Thyroid gland (tissue), 4 donors: ENCODE measurements around the gene PAK6. TPM values are rescaled to one million over a fixed set of nuclear protein-coding genes. Genes with fewer than 3 reads are reported as not detected.

Experiments used
- DNase-seq, 2 donors: peaks; one replicate each; pipeline ENCODE4 v3.0.0-alpha.2; 2019
- H3K27ac ChIP-seq, 3 donors: fragments of 200-600 bp; sonication (generic); 1 replicate in 2 of 3; 2 replicates in 1 of 3; pipeline ENCODE4 v1.5.1; 2016 to 2019; ENCODE audit warnings: mild to moderate bottlenecking in 1 of 3, moderate library complexity in 1 of 3
- H3K27me3 ChIP-seq: fragments of 200-600 bp; sonication (generic); one replicate; pipeline ENCODE4 v1.5.1; 2019
- H3K36me3 ChIP-seq, 2 donors: fragments of 200-600 bp; sonication (generic); one replicate each; pipeline ENCODE4 v1.5.1; 2016 to 2019
- H3K4me1 ChIP-seq, 2 donors: fragments of 200-600 bp; sonication (generic); one replicate each; pipeline ENCODE4 v1.5.1; 2017 to 2019
- H3K4me3 ChIP-seq, 3 donors: fragments of 200-600 bp; sonication (generic); replicated peaks in 1 of 3; 1 replicate in 2 of 3; 2 replicates in 1 of 3; pipeline ENCODE4 v1.5.1; 2016; ENCODE audit warnings: mild to moderate bottlenecking in 1 of 3
- H3K9me3 ChIP-seq: fragments of 200-600 bp; sonication (generic); one replicate; pipeline ENCODE4 v1.5.1; 2017
- CTCF ChIP-seq, 6 experiments: fragments of 200-600 bp in 3 of 6; fragments of 450-650 bp in 3 of 6; sonication (generic) in 3 of 6; IDR thresholded peaks; one replicate each; pipeline ENCODE4 v1.5.1; 2016 to 2019; ENCODE audit warnings: antibody characterized with exemption in 6 of 6, mild to moderate bottlenecking in 2 of 6, inconsistent platforms in 1 of 6, moderate library complexity in 1 of 6
- POLR2A ChIP-seq, 2 donors: fragments of 450-650 bp; IDR thresholded peaks; one replicate each; pipeline ENCODE4 v1.6.1; 2017; ENCODE audit warnings: antibody characterized with exemption in 2 of 2, mild to moderate bottlenecking in 2 of 2, moderate library complexity in 1 of 2
- WGBS, 2 donors: methylation state at CpG; one replicate each; pipeline ENCODE4 v1.1.5; 2017; 5-methylcytosine and 5-hydroxymethylcytosine counted together
- intact Hi-C: fragments of 100-400 bp; cut with DNase I; formaldehyde crosslinking; loops from one replicate; pipeline ENCODE4 v1.15.1; 2023
- total RNA-seq, 4 donors: library from RNA; depleted of rRNA; stranded (reverse); fragments of >200 nt; gene quantifications; one replicate each; pipeline ENCODE4 v1.2.3, GENCODE V29; 2016

PAK6 gene
- total RNA-seq, 4 donors from 2014 or later = 33.9 to 63.4 (median 43.9) TPM

DNA sequence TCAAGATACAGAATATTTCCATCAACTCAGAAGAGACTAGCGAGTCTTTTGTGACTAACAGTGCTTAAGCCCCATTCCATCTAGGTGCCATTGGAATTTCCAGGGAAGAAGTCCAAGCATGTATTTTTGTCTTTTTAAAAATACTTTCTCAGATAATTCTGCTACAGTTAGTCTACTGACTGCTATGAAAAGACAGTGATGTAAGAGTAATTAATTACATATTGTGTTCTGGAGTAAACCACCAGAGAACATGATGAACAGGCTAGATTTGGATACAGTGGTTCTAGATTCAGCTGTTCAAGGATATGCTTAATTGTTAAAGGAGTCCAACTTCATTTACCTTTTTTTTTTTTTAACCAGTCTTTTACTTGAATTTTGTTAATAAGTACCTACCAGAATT lies 34.8 kb upstream of the PAK6 start:
- Histone ChIP-seq H3K27me3 (no peaks in the 10 kb centered on the region), H3K36me3 (no peaks in the 10 kb centered on the region), H3K9me3 (no peaks in the 10 kb centered on the region), H3K4me1 (no peaks in the 10 kb centered on the region), H3K27ac (no peak overlapping the region), H3K4me3 (no peak overlapping the region)
- intact Hi-C loops = no loop called here
- DNase-seq = no peak
- TF ChIP-seq CTCF (IDR thresholded peaks at IDR 0.05) (no peak), POLR2A (IDR thresholded peaks at IDR 0.05) (no peak)
- WGBS, 2 donors = 95 to 98% methylated on average over 1 of the region's 1 CpG

DNA sequence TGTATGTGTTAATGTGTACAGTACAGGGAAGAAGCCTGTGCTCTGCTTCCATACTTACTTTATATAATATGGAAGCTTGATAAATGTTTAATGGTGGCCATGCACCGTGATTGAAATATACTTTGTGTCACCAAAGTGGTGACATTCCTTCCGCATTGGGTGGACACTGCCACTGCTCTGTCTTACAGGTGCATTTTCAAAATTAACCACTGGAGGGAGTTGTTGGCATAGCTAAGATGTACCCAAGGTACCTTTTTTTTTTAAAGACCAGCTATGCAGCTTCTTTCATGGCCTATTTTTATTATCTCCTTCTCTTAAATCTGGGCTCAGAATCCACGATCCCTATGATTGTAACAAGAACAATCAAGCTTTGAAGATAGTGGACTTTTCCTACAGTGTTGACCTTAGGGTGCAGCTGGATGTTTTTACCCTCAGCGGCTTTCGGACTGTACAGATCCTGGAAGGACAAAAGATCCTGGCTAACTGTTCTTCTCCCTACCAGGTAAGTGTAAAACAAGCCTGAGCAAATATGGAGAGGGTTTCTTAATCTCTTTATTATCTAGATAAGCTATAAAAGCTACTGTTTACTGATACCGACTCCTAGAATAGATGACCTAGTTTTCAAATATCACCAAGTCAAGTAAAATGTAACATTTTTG lies 21.6 kb upstream of the PAK6 start:
- Histone ChIP-seq H3K4me1 (no peaks in the 10 kb centered on the region), H3K27me3 (no peaks in the 10 kb centered on the region), H3K4me3 (no peak overlapping the region), H3K36me3 (no peaks in the 10 kb centered on the region), H3K27ac (peak overlapping the region in 1 of 3 donors; percentile 15), H3K9me3 (no peaks in the 10 kb centered on the region)
- intact Hi-C loops = no loop called here
- peak; percentile 40 to 41 for DNase-seq
- 52 to 56% methylated on average over 6 of the region's 6 CpGs for WGBS, 2 donors
- peak; percentile 56 to 97 (median 88) for TF ChIP-seq CTCF (IDR thresholded peaks at IDR 0.05)
- no peak for TF ChIP-seq POLR2A (IDR thresholded peaks at IDR 0.05)

GRCh38 chr15:40219801-40220200 lies 19.1 kb upstream of the PAK6 start:
- DNase-seq = no peak
- H3K27ac ChIP-seq = no peak overlapping the region
- no peaks in the 10 kb centered on the region for H3K36me3 ChIP-seq
- H3K4me3 ChIP-seq = no peak overlapping the region
- WGBS, 2 donors = 89 to 95% methylated on average over 1 of the region's 1 CpG
- intact Hi-C loops = loop anchor here (2.0 kb wide), 1 partner anchor 53 kb away; no protein-coding TSS in a partner anchor
- no peaks in the 10 kb centered on the region for H3K4me1 ChIP-seq
- no peaks in the 10 kb centered on the region for H3K9me3 ChIP-seq
- H3K27me3 ChIP-seq = no peaks in the 10 kb centered on the region
- TF ChIP-seq CTCF (IDR thresholded peaks at IDR 0.05) (no peak), POLR2A (IDR thresholded peaks at IDR 0.05) (no peak)

DNA sequence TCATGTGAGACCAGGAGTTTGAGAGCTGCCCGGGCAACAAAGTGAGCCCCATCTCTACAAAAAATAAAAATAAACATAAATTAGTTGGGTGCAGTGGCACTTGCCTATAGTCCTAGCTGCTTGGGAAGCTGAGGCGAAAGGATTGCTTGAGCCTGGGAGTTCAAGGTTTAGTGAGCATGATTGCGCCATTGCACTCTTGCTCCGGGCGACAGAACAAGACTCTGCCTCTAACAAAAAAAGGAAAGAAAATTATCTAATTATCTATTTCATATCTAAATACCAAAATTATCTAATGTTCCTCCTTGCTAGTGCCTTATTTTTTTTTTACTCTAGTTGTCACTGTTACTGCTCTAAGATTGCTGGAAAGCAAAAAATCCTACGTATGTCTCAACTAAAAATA lies 16.7 kb upstream of the PAK6 start:
- Histone ChIP-seq H3K9me3 (no peaks in the 10 kb centered on the region), H3K36me3 (no peaks in the 10 kb centered on the region), H3K4me3 (no peak overlapping the region), H3K27me3 (no peaks in the 10 kb centered on the region), H3K4me1 (no peaks in the 10 kb centered on the region), H3K27ac (no peak overlapping the region)
- TF ChIP-seq CTCF (IDR thresholded peaks at IDR 0.05) = no peak
- TF ChIP-seq POLR2A (IDR thresholded peaks at IDR 0.05) = no peak
- intact Hi-C loops = no loop called here
- DNase-seq = peak in 1 of 2 donors; percentile 17
- 74 to 81% methylated on average over 6 of the region's 6 CpGs for WGBS, 2 donors

DNA sequence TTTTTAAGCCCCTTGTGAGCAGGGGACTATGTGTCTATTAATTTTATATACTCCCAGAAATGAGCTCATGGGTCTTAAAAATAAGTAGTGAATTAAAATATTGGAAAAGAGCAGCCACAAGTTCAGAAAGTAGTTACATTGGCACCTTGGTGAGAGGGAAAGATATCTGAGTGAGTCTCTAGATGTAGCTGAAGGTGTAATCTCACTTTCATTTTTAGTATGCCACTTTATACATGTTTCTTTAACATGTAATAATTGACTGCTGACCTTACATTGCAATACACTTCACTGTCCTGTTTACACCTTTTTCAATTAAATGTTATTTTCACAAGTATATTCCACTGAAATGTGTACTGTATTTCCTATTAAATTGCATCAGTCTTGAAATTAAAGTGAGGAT lies 12.1 kb upstream of the PAK6 start:
- Histone ChIP-seq H3K4me1 (peaks cover 0 to 3% of the 10 kb centered on the region in 2 donors), H3K27ac (no peak overlapping the region), H3K9me3 (no peaks in the 10 kb centered on the region), H3K27me3 (no peaks in the 10 kb centered on the region), H3K36me3 (no peaks in the 10 kb centered on the region), H3K4me3 (no peak overlapping the region)
- no peak for DNase-seq
- intact Hi-C loops = no loop called here
- TF ChIP-seq CTCF (IDR thresholded peaks at IDR 0.05) (no peak), POLR2A (IDR thresholded peaks at IDR 0.05) (no peak)
